Spleen (tissue), 11 donors: Measurements from ENCODE around the gene IMMP2L. TPM values are rescaled to one million over a fixed set of nuclear protein-coding genes. Genes with fewer than 3 reads are reported as not detected.

Experiments
- DNase-seq: peaks from one replicate; pipeline ENCODE4 v3.0.0-alpha.2; 2020
- H3K27ac ChIP-seq, 8 donors: fragments of 200-600 bp; sonication (generic) in 7 of 8; 1 replicate in 4 of 8; 2 replicates in 4 of 8; pipeline versions ENCODE4 v1.5.0 to v1.8.0; 2016 to 2021; ENCODE audit warnings: inconsistent platforms in 4 of 8, mild to moderate bottlenecking in 4 of 8, moderate library complexity in 1 of 8
- H3K27me3 ChIP-seq, 7 donors: fragments of 200-600 bp; sonication (generic) in 6 of 7; replicated peaks in 1 of 7; 1 replicate in 4 of 7; 2 replicates in 3 of 7; pipeline versions ENCODE4 v1.5.0 to v1.8.0; 2016 to 2021; ENCODE audit warnings: inconsistent platforms in 3 of 7, mild to moderate bottlenecking in 1 of 7
- H3K36me3 ChIP-seq, 6 donors: fragments of 200-600 bp; sonication (generic) in 5 of 6; 1 replicate in 4 of 6; 2 replicates in 2 of 6; pipeline versions ENCODE4 v1.5.0 to v1.8.0; 2016 to 2021; ENCODE audit warnings: inconsistent platforms in 2 of 6
- H3K4me1 ChIP-seq, 6 donors: fragments of 200-600 bp; sonication (generic) in 5 of 6; 1 replicate in 3 of 6; 2 replicates in 3 of 6; pipeline versions ENCODE4 v1.5.0 to v1.8.0; 2016 to 2021; ENCODE audit warnings: inconsistent platforms in 3 of 6
- H3K4me3 ChIP-seq, 8 donors: fragments of 200-600 bp; sonication (generic) in 7 of 8; 1 replicate in 4 of 8; 2 replicates in 4 of 8; pipeline versions ENCODE4 v1.5.0 to v1.8.0; 2016 to 2021; ENCODE audit warnings: inconsistent platforms in 4 of 8, mild to moderate bottlenecking in 4 of 8, moderate library complexity in 2 of 8
- H3K9me3 ChIP-seq, 8 donors: fragments of 200-600 bp; sonication (generic) in 7 of 8; 1 replicate in 4 of 8; 2 replicates in 4 of 8; pipeline versions ENCODE4 v1.5.0 to v1.8.0; 2016 to 2021; ENCODE audit warnings: inconsistent platforms in 4 of 8
- CTCF ChIP-seq, 11 experiments: fragments of 200-600 bp in 7 of 11; fragments of 450-650 bp in 4 of 11; sonication (generic) in 4 of 11; IDR thresholded peaks in 8 of 11; conservative IDR thresholded peaks in 3 of 11; 1 replicate in 7 of 11; 2 replicates in 4 of 11; pipeline versions ENCODE4 v1.4.0 to v1.8.0; 2016 to 2021; ENCODE audit warnings: antibody characterized with exemption in 11 of 11, inconsistent platforms in 4 of 11, mild to moderate bottlenecking in 1 of 11
- POLR2A ChIP-seq, 3 donors: fragments of 450-650 bp; IDR thresholded peaks; one replicate each; pipeline ENCODE4 v1.5.1; 2017; ENCODE audit warnings: antibody characterized with exemption in 3 of 3, mild to moderate bottlenecking in 1 of 3
- POLR2AphosphoS5 ChIP-seq, 3 donors: sonication (generic); formaldehyde crosslinking; IDR thresholded peaks; one replicate each; pipeline ENCODE4 v1.5.1; 2017; ENCODE audit warnings: antibody characterized with exemption in 3 of 3
- WGBS, 5 donors: extraction: QIAGEN DNeasy Blood & Tissue Kit in 3 of 5; methylation state at CpG; one replicate each; pipeline versions ENCODE4 v1.1.5 to v1.1.7; 2013 to 2018; 5-methylcytosine and 5-hydroxymethylcytosine counted together
- intact Hi-C: fragments of 100-400 bp; cut with DNase I; formaldehyde crosslinking; loops from one replicate; pipeline ENCODE4 v1.15.0; 2023; ENCODE audit warnings: low total_unique reads
- polyA plus RNA-seq, 3 donors: library from polyadenylated mRNA; stranded (reverse); fragments of 200-250 nt; gene quantifications; one replicate each; pipeline ENCODE4 v1.2.1, GENCODE V29; 2013
- total RNA-seq, 7 donors: library from RNA; depleted of rRNA in 3 of 7; stranded (reverse); fragments of >200 nt in 3 of 7; fragmentation: NEBNext Ultra II Directional in 4 of 7; extraction: Animal tissue kit (Norgen Biotek cat#: 25700) in 4 of 7; gene quantifications; one replicate each; pipeline versions ENCODE4 v1.1.0 to v1.2.1, GENCODE V29; 2016 to 2021
- donor health status: healthy with polysubstance abuse.
- donor health status: DM: no; HTN: no; CAD: no; lungs with moderate emphysema.
- donor health status: DM: no; HTN: no; CAD: no.
- donor health status: Bipolar disorder and iron deficiency.
- donor health status: healthy.
- donor health status: DM: no; HTN: no; CAD: no.
- donor health status: DM: yes; HTN: yes; CAD: no.

IMMP2L gene
- total and polyA plus RNA-seq, 10 donors, result 6.5 to 32.7 (median 9.8) TPM

- H3K4me3 ChIP-seq, result no peak overlapping the region
- DNase-seq, result no peak
- H3K27ac ChIP-seq, result no peak overlapping the region
- no peaks in the 10 kb centered on the region for H3K9me3 ChIP-seq
- H3K27me3 ChIP-seq, result no peaks in the 10 kb centered on the region
- WGBS, 5 donors, result 93 to 100% (median 96%) methylated on average over 1 of the region's 1 CpG
- TF ChIP-seq CTCF (IDR thresholded peaks at IDR 0.05 in 8 of 11, conservative IDR thresholded peaks at IDR 0.05 in 3 of 11) (no peak), POLR2AphosphoS5 (IDR thresholded peaks at IDR 0.05) (no peak), POLR2A (IDR thresholded peaks at IDR 0.05) (no peak)
- H3K36me3 ChIP-seq, result no peaks in the 10 kb centered on the region
- intact Hi-C loops, result no loop called here
- no peaks in the 10 kb centered on the region for H3K4me1 ChIP-seq
Measured at GRCh38 chr7:111164442-111164841, 397.9 kb downstream of the IMMP2L start.

GRCh38 chr7:111162692-111163091 is 399.6 kb downstream of the IMMP2L start:
- Histone ChIP-seq H3K27me3 (no peaks in the 10 kb centered on the region), H3K4me3 (no peak overlapping the region), H3K4me1 (no peaks in the 10 kb centered on the region), H3K36me3 (no peaks in the 10 kb centered on the region), H3K27ac (no peak overlapping the region), H3K9me3 (no peaks in the 10 kb centered on the region)
- DNase-seq, result no peak
- WGBS, 5 donors, result 92 to 95% (median 94%) methylated on average over 3 of the region's 3 CpGs
- intact Hi-C loops, result no loop called here
- no peak for TF ChIP-seq POLR2AphosphoS5 (IDR thresholded peaks at IDR 0.05)
- TF ChIP-seq POLR2A (IDR thresholded peaks at IDR 0.05), result no peak
- TF ChIP-seq CTCF (IDR thresholded peaks at IDR 0.05 in 8 of 11, conservative IDR thresholded peaks at IDR 0.05 in 3 of 11), result no peak

- H3K4me1 ChIP-seq, result no peaks in the 10 kb centered on the region
Measured at GRCh38 chr7:111160297-111160696, 402.0 kb downstream of the IMMP2L start.

GRCh38 chr7:111159426-111159825 is 402.9 kb downstream of the IMMP2L start:
- Histone ChIP-seq H3K27me3 (no peaks in the 10 kb centered on the region), H3K27ac (no peak overlapping the region), H3K4me3 (no peak overlapping the region), H3K9me3 (peaks cover 0 to 6% (median 0%) of the 10 kb centered on the region in 8 donors), H3K36me3 (no peaks in the 10 kb centered on the region), H3K4me1 (no peaks in the 10 kb centered on the region)
- DNase-seq, result no peak
- TF ChIP-seq POLR2AphosphoS5 (IDR thresholded peaks at IDR 0.05), result no peak
- no peak for TF ChIP-seq CTCF (IDR thresholded peaks at IDR 0.05 in 8 of 11, conservative IDR thresholded peaks at IDR 0.05 in 3 of 11)
- TF ChIP-seq POLR2A (IDR thresholded peaks at IDR 0.05), result no peak
- intact Hi-C loops, result no loop called here

More at GRCh38 chr7:111160297-111160696, 402.0 kb downstream of the IMMP2L start:
- intact Hi-C loops, result no loop called here
- Histone ChIP-seq H3K36me3 (no peaks in the 10 kb centered on the region), H3K9me3 (peaks cover 0 to 6% (median 0%) of the 10 kb centered on the region in 8 donors), H3K4me3 (no peak overlapping the region), H3K27ac (no peak overlapping the region), H3K27me3 (no peaks in the 10 kb centered on the region)
- DNase-seq, result no peak
- no peak for TF ChIP-seq CTCF (IDR thresholded peaks at IDR 0.05 in 8 of 11, conservative IDR thresholded peaks at IDR 0.05 in 3 of 11)
- TF ChIP-seq POLR2AphosphoS5 (IDR thresholded peaks at IDR 0.05), result no peak
- TF ChIP-seq POLR2A (IDR thresholded peaks at IDR 0.05), result no peak
